Stimulated activated CD8-positive, alpha-beta memory T cell treated with anti-CD3 and anti-CD28 coated beads, Interleukin-12 subunit alpha, Interleukin-12 subunit beta, amount 100 ng/mL, for 1 hour (primary cell): ENCODE results near the gene KPNA6.
A peak's percentile ranks its signal among the peaks of the same experiment; 100 is the strongest.

Experiments used
- DNase-seq: peaks from one replicate; pipeline ENCODE4 v3.0.0-alpha.2; 2020; ENCODE audit warnings: low read depth

The KPNA6 gene

DNA sequence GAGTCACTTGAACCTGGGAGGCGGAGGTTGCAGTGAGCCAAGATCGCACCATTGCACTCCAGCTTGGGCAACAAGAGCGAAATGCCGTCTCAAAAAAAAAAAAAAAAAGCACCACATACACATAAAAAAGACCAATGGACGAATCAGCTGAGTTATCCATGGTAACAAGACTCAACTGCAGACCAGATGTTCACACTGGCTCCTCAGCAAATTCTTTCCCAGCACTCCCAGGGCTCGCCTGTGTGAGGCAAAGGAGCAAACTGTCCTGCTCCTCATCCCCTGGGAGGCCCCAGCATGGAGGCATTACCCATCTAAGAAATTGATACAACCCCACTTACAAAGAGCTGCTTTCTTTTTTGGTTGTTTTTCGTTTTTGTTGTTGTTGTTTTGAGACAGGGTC, 111.2 kb downstream of the KPNA6 start:
- no peak for DNase-seq

DNA sequence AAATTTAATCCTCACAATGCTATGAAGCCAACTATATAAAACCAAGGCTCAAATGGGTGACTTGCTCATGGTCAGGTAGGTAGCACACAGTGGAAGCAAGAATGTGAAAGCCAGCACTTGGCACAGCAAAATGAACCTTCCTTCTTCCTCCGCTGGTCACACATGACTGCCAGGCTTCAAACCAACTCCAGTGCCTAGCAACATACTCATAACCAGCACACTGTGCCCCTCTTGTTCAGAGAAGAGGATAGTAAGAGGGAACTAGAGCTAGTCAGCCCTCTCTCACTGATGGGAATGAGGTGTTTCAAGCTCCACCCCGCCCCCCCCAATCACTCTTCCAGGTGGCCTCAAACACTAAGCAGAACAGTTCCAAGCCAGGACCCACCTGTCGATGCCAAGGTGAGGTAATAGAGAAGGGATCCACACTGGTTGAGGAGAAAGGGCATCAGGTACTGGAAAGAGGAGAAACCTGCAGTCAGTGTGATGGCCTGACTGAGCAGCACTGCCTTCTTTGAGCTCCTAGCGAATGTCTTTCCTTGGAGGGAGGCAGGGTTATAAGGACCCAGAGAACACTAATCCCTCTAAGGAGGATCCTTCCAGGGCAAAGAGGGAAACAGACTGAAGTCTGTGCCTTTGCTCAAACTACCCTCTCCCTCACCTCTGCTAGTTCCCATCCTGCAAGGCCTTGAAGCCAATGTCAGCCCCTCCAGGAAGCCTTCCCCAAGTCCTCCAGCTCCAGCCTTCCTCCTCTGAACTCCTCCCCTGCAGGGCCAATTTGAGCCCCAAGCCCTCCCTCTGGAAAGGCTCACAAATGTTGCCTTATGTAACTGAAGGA, 113.1 kb downstream of the KPNA6 start:
- no peak for DNase-seq

DNA sequence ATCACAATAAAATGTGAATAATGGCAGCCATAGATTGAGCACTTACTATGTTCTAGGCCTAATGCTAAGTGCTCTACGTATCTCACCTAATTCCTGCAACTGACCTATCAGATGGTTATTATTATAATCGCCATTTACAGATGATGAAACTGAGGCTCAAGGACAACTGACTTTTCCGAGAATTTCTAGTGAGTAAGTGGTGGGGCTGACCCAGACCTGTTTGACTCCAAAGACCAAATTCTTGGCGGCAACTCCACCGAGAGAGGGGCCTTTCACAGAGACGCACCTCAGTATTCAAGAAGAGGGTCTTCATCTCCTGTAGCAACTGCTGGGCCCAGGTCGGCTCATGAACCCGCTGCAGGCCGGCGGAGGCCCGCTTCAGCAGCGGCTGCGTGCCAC, 113.7 kb downstream of the KPNA6 start:
- DNase-seq, result no peak

DNA sequence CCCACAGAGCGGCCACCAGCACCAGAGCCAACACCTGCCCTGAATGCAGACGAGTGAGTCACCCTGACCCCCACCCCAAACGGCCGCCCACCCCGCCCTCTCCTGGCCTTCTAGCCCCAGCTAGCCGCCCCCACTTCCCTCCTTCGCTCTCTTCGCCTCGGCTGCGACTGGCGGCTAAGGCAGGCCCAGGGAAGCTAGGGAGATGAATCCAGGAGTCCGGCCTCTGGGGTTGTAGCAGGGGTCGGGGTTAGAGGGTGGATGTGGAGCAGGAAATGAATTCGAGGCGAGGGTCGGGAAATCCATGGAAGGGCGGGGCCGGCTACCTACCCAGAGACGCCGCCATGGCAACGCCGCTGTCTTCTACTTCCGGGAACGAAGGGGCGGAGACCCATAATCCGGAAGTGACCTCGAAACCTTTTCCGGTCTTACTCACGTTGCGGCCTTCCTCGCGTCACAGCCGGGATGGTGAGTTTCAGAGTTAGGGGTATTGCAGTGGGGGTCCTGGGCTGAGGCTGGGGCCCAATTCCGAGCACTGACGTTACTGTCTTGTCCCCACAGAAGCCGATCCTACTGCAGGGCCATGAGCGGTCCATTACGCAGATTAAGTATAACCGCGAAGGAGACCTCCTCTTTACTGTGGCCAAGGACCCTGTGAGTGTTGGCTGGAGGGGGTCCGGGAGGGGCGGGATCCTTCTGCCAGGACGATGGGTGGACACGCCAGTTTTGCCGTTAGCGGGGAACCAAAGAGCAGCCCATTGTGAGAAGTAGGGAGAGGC, 114.3 kb downstream of the KPNA6 start, which contains the start of the genes EIF3I and TMEM234:
EIF3I (plus strand) TSS at position 428 of the 776 bp plus-strand sequence; CDS start at position 463, 35 bp downstream.
TMEM234 (minus strand) TSS at position 374 of the 776 bp plus-strand sequence; CDS start at position 343, 31 bp downstream.
- peak; percentile 89 for DNase-seq

DNA sequence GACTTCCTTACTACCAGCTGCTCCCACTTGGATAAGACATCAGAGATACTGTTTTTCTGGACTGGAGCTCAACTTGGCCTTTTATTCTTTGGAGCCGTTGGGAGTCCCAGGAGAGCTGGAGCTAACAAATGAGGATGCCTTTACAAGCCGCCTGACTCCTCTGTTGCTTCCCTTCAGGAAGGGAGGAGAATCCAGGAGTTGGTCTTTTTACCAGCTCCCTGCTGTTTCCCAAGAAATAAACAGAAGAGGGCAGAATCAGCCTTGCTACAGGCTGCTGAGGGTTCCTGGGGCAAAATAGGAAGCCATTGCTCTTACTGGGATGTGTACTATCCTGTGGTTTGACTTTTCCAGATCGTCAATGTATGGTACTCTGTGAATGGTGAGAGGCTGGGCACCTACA, 115.8 kb downstream of the KPNA6 start:
- no peak for DNase-seq

DNA sequence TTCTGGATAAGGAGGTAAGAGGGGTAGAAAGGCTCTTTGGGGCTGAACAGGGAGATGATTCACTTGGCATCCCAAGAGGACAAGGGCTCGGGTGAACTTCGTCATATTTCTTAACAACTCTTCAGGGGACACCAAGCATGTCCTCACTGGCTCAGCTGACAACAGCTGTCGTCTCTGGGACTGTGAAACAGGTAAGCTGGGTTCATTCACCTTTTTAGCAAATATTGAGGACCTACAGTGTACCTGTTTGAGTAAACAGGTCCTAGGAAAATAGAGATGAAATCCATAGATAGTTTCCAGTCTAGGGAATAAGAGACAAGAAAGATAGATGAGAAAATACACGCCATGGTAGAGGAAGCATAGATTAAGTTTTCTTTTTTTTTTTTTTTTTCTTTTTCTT, 116.4 kb downstream of the KPNA6 start:
- no peak for DNase-seq
